ENCODE measurements around the gene SKIL. TPM values are rescaled to one million over a fixed set of nuclear protein-coding genes. Genes with fewer than 3 reads are reported as not detected.

SKIL gene
- total RNA-seq, 1 experiment from 2014 or later = 15.1 TPM

- no peaks in the 10 kb centered on the region for H3K79me2 ChIP-seq (ENCODE audit: insufficient read depth, low read length)
- no peak for ATAC-seq
- H2AFZ ChIP-seq (ENCODE audit: low read depth, low read length, poor library complexity, severe bottlenecking) = no peak overlapping the region
- H3K9ac ChIP-seq (ENCODE audit: low read length) = no peak overlapping the region
- H3K27me3 ChIP-seq (ENCODE audit: insufficient read depth, low read length) = no peaks in the 10 kb centered on the region
- no TSS peak for BruUV-seq (replicated peaks)
- no peaks in the 10 kb centered on the region for H3K9me2 ChIP-seq (ENCODE audit: insufficient read depth)
- intact Hi-C loops (cut with micrococcal nuclease) = no loop called here
- RAD21 ChIA-PET (ENCODE audit: low non-redundant PET in 1 of 2, low total read pairs in 2 of 2, uncharacterized antibody in 2 of 2, unreplicated experiment in 2 of 2) = no interaction called here
- CTCF ChIA-PET = no interaction called here
- no peaks in the 10 kb centered on the region for H3K36me3 ChIP-seq (ENCODE audit: control insufficient read depth in 1 of 2, insufficient read depth in 2 of 2, low read length in 2 of 2)
- DNase-seq (ENCODE audit: low read depth, low spot score) = no peak
- H3K27ac ChIP-seq (ENCODE audit: low read depth, low read length) = no peak overlapping the region
- H3K9me3 ChIP-seq (ENCODE audit: control insufficient read depth in 1 of 2, insufficient read depth in 1 of 2, low read depth in 1 of 2, low read length in 2 of 2) = no peaks in the 10 kb centered on the region
- no peaks in the 10 kb centered on the region for H4K20me1 ChIP-seq (ENCODE audit: insufficient read depth)
- no peak for TF ChIP-seq ZBTB33 (IDR thresholded peaks at IDR 0.05; ENCODE audit: extremely low read depth, insufficient replicate concordance, low read length)
- TF ChIP-seq MAX (IDR thresholded peaks at IDR 0.05) = no peak
- TF ChIP-seq ELF1 (IDR thresholded peaks at IDR 0.05; ENCODE audit: borderline replicate concordance, low read depth) = no peak
- TF ChIP-seq SP1 (IDR thresholded peaks at IDR 0.05; ENCODE audit: low read depth) = no peak
- no peak for TF ChIP-seq YY1 (IDR thresholded peaks at IDR 0.05; ENCODE audit: extremely low read depth, insufficient replicate concordance, low read depth, low read length)
- TF ChIP-seq ZFX (IDR thresholded peaks at IDR 0.05) = no peak
- TF ChIP-seq SRF (IDR thresholded peaks at IDR 0.05; ENCODE audit: low read depth) = no peak
- no peak for TF ChIP-seq CEBPB (IDR thresholded peaks at IDR 0.05; ENCODE audit: low read depth)
- no peak for TF ChIP-seq REST (IDR thresholded peaks at IDR 0.05; ENCODE audit: low read depth)
- TF ChIP-seq JUND (IDR thresholded peaks at IDR 0.05) = no peak
- TF ChIP-seq TCF7L2 (IDR thresholded peaks at IDR 0.05; ENCODE audit: borderline replicate concordance, extremely low read depth, insufficient read depth, insufficient read length) = no peak
- no peak for TF ChIP-seq POLR2AphosphoS5 (IDR thresholded peaks at IDR 0.05; ENCODE audit: low read depth, low read length)
- TF ChIP-seq RAD21 (IDR thresholded peaks at IDR 0.05; ENCODE audit: low read depth) = no peak
- TF ChIP-seq EZH2phosphoT487 (IDR thresholded peaks at IDR 0.05; ENCODE audit: borderline replicate concordance) = no peak
- TF ChIP-seq EZH2 (IDR thresholded peaks at IDR 0.05) = no peak
- no peak overlapping the region for H3K4me2 ChIP-seq (ENCODE audit: low read length)
- POLR2A ChIA-PET = no interaction called here
- no peak overlapping the region for H3K4me3 ChIP-seq (replicated peaks in 1 of 2; ENCODE audit: low read depth in 1 of 2, low read length in 2 of 2)
- no peaks in the 10 kb centered on the region for H3K4me1 ChIP-seq (ENCODE audit: control insufficient read depth in 1 of 2, insufficient read depth in 2 of 2, low read length in 2 of 2)
These were observed 65.6 kb downstream of the SKIL start for GRCh38 chr3:170423001-170423615.
